Measurements from ENCODE around the gene RITA1.
"Not testable (repeated sequence)": the region's sequence is repeated elsewhere in the genome, so short reads cannot be mapped to it uniquely, and the experiment has no call there.

Gene RITA1

GRCh38 chr12:113185180-113186032 is at the start of gene RITA1, which contains the start of gene DDX54:
Gene RITA1, plus strand, starts transcription at chr12:113185721. Its CDS starts 1,026 bp downstream, at chr12:113186747.
Gene DDX54, minus strand, starts transcription at chr12:113185478. Its CDS starts 27 bp downstream, at chr12:113185451.
- in situ Hi-C loops (cut with MboI; ENCODE audit: low sequenced_read_pairs): no loop called here

GRCh38 chr12:113136128-113136989 is 49.2 kb upstream of the RITA1 start:
- in situ Hi-C loops (cut with MboI; ENCODE audit: low sequenced_read_pairs): no loop called here

GRCh38 chr12:113136990-113137511 is 48.5 kb upstream of the RITA1 start:
- in situ Hi-C loops (cut with MboI; ENCODE audit: low sequenced_read_pairs): no loop called here

- in situ Hi-C loops (cut with MboI; ENCODE audit: low sequenced_read_pairs): no loop called here
Observed at GRCh38 chr12:113137861-113138783, 47.4 kb upstream of the RITA1 start.

GRCh38 chr12:113138826-113139225 is 46.7 kb upstream of the RITA1 start:
- in situ Hi-C loops (cut with MboI; ENCODE audit: low sequenced_read_pairs): no loop called here

GRCh38 chr12:113140706-113141105 is 44.8 kb upstream of the RITA1 start:
- in situ Hi-C loops (cut with MboI; ENCODE audit: low sequenced_read_pairs): no loop called here

- in situ Hi-C loops (cut with MboI; ENCODE audit: low sequenced_read_pairs): not testable (repeated sequence)
Observed at GRCh38 chr12:113141716-113142115, 43.8 kb upstream of the RITA1 start.

GRCh38 chr12:113142173-113142885 is 43.2 kb upstream of the RITA1 start:
- in situ Hi-C loops (cut with MboI; ENCODE audit: low sequenced_read_pairs): no loop called here

GRCh38 chr12:113142886-113143332 is 42.6 kb upstream of the RITA1 start:
- in situ Hi-C loops (cut with MboI; ENCODE audit: low sequenced_read_pairs): no loop called here

- in situ Hi-C loops (cut with MboI; ENCODE audit: low sequenced_read_pairs): no loop called here
Observed at GRCh38 chr12:113143959-113144358, 41.6 kb upstream of the RITA1 start.

- in situ Hi-C loops (cut with MboI; ENCODE audit: low sequenced_read_pairs): no loop called here
Observed at GRCh38 chr12:113144806-113145205, 40.7 kb upstream of the RITA1 start.

GRCh38 chr12:113145720-113146551 is 39.6 kb upstream of the RITA1 start:
- in situ Hi-C loops (cut with MboI; ENCODE audit: low sequenced_read_pairs): no loop called here

GRCh38 chr12:113146999-113147398 is 38.5 kb upstream of the RITA1 start:
- in situ Hi-C loops (cut with MboI; ENCODE audit: low sequenced_read_pairs): no loop called here

- in situ Hi-C loops (cut with MboI; ENCODE audit: low sequenced_read_pairs): no loop called here
Observed at GRCh38 chr12:113149361-113150150, 36.0 kb upstream of the RITA1 start, which contains the start of gene CFAP73. Gene CFAP73, plus strand, starts transcription at chr12:113149724. Its CDS starts 134 bp downstream, at chr12:113149858.

- in situ Hi-C loops (cut with MboI; ENCODE audit: low sequenced_read_pairs): no loop called here
Observed at GRCh38 chr12:113151655-113152054, 33.9 kb upstream of the RITA1 start.

GRCh38 chr12:113152196-113152834 is 33.2 kb upstream of the RITA1 start:
- in situ Hi-C loops (cut with MboI; ENCODE audit: low sequenced_read_pairs): no loop called here
